Measurements from ENCODE around the gene LARGE1.

LARGE1 gene

DNA sequence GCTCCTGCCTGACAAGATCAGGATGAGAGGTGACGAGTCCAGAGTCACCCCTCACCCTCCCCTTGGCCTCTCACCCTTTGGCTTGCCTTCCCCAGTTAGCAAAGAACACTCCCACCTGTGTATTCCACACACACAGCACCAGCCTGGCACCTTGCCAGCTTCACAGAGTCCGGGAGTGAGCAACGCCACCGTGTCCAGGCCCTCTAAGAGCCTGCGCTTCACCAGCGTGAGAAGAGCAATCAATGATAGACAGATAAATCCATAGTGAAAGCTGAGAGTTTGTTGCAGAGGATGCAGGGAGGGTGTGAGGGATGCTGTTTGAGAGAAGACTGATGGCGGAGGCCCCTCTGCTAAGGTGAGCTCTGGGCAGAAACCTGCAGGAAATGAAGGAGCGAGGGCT lies 404.5 kb downstream of the LARGE1 start:
- no peak for DNase-seq

DNA sequence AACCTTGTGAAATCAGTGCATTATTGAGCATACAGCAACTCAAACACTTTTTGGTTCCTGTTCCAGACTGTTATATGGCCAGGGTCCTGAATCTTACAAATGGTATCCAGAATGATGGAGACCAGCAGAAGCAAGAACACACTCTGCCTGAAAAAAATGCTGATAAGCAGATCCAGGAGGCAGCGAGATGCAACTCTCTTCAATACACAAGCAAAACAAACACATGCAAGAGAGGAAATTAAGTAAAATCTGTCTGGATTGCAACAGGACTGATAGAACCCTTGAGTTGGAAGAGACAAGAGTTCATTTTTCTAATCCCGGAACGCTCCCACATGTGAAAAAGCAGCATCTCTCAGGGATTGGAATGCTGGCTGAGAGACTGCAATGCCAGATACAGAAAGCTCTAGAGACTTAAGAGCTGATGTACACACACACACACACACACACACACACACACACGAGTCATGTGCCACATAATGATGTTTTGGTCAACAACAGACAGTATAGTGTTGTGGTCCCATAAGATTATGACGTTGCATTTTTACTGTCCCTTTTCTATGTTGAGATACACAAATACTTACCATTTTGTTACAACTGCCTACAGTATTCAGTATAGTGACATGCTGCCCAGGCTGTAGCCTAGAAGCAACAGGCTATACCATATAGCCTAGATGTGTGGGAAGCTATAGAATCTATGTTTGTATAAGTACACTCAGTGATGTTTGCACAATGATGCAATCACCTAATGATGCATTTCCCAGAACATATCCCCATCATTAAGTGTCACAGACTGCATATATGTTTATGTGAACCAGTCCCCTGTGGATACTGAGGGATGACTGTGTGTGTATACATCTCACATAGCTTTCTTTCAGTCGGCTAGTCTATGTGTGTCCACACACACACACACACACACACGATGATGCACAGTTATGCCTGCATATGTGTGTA lies 406.6 kb downstream of the LARGE1 start:
- no peak for DNase-seq

DNA sequence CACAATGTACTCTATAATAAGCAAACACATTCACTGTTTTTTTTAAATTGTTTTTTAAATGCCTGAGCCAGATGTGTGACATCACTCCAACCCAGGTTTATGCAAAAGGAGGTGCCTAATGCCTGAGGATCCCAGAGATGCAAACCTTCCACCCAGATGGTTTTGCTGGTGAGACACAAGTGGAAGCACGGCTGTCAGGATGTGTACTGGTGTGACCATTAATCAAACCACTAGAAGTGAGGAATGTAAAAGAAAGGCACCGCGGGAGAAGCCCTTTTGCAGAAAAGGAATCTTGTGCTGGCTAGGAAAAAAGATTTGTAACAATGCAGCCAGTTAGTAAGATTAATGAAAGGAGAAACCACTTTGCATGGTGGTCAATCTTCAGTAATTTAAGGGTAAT lies 407.4 kb downstream of the LARGE1 start:
- no peak for DNase-seq

DNA sequence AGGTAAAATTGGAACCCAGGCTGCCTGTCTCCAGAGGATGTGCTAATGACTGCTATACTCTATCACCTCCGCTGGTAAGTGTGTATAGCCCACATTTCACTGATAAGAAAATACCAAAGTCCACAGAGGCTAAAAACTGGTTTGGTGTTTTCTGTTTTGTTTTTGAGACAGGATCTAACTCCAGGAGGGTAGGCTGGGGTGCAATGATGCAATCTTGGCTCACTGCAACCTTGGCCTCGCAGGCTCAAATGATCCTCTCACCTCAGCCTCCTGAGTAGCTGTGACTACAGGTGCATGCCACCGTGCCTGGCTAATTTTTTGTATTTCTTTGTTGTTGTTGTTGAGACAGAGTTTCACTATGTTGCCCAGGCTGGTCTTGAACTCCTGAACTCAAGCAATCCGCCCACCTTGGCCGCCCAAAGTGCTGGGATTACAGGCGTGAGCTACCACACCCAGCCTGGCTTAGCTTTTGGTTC lies 409.8 kb downstream of the LARGE1 start:
- no peak for DNase-seq

DNA sequence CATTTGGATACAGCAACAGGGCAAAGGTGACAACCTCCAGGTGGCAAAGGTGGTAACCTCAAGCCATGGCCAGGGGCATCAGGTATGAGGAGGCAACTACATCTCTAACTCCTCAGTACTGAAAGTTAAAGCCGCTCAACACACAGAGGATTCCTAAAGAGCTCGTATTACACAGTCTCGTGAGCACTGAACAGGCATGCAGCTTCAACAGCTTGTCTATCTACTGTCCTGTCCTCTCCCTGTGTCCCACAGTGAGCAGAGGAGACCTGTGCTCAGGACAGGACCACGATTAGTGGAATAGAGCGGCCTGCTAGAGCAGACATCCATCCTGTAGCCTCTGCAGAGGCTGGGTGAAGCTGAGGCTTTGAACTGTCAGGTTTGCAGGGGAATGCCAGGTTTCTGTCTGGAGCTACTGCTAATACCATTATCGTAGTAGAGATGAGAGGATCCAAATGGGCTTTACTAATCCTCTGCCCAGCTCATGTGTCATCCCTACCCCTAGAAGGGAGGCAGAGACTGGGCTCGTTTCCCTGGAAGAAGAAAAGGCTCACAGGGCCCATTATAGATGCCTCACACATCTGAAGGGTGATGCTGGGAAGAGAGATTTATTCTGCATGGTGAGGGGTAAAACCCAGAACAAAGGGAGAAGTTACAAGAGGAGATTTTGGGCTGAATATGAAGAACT lies 415.2 kb downstream of the LARGE1 start:
- no peak for DNase-seq

DNA sequence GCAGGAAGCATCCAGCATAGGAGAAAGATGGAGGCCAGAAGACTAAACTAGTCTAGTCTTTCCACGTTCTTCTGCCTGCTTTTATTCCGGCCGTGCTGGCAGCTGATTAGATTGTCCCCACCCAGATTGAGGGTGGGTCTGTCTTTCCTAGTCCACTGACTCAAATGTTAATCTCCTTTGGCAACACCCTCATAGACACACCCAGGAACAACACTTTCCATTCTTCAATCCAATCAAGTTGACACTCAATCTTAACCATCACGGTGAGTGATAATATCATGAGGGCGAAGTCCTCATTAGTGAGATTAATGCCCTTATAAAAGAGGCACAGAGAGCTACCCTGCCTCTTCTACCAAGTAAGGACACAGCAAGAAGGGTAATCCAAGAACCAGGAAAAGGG lies 424.2 kb downstream of the LARGE1 start:
- DNase-seq, result no peak

DNA sequence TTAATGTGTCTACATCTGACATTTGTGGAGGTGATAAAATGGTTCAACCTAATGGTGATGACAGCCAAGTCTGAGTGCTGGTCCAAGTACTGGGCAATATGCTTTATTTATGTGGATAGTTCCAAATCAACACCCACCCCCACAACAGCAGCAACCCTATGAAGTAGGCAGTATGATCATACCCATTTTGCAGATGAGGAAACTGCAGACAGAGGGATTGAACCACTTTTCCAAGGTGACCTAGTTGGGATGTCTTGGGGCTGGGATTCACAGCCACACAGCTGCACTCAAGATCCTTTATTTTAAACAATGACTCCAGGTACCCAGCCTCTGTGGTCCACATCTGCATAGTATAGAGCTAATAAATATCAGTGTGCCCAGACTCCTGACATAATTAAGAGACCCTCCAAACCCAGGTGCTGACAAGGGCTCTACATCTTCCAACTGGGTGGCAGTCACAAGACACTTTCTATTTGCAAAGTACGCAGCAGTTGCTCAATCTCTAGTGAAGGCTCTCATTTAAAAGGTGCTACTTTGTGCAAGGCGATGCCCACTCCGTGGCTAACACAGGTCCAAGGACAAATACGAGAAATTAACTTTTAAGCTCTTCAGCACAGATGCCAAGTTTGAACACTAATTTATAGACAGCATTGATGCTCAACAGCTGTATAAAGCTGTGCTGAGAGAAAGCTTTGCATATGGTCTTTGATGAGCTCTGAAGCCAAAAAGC lies 426.6 kb downstream of the LARGE1 start:
- no peak for DNase-seq

DNA sequence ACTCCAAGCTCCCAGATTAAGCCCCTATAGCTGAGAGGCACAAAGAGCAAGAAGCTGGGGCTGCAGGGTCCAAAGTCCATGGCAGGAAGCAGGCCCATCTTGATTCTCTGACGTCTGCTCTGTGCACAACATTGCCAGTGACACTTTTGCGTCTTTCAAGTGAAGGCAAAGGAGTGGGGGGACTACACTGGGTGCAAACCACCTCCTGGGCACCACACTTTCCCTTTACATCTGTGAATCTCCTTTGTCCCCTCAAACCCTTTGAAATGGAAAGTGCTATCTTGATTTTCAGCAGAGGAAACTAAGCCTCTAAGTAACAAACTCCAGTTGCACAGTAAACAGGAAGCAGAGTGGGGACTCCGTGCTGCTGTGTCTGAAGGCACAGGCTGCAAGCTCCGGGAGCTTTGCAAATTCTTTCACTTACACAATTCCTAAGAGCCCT lies 428.0 kb downstream of the LARGE1 start:
- peak; percentile 19 for DNase-seq

DNA sequence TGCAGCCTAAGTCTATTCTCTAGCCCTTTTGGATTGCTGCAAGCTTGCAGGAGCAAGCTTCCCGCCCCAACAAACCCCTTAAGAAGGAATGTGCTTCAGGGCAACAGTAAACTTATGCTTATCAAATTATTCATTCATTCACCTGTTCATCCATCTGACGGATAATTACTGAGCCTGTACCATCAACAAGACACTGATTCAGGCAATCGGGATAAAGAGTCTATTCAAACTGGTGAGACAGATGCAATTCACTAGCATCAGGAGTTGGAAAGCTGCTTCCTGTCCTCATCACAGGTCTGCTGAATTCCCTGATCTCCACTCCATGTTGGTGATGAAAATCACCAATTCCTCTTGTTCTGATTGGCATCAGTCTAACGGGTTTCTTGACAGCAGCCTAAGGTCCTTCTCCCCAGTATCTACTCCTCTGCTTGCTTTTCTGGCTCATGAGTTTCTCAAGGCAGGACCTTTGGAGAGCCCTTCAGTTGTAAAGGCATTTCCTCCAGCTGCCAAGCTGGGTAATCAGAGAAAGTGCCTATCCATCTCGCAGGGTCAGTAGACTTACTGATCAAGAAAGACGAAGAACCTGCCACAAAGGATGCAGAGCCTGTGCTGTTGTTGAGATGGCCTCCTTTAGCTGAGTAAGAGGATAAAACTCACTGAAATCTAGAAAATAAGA lies 433.1 kb downstream of the LARGE1 start:
- no peak for DNase-seq

DNA sequence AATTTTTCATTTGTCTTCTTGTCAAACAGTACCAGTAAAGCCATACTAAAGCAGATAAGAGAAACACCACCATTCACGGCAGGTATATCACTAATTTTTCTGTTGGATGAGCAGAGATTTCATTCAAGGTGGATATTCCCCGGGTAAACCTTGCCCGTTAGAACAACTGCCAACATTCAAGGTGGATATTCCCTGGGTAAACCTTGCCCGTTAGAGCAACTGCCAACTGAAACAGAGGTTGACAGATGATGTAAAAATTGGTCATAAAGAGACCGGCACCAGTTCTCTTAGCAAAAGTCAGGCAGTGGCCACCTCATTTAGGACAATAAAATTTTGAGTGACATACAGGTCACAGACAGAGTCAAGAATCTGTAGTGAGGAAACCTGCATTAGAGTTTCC lies 438.7 kb downstream of the LARGE1 start:
- no peak for DNase-seq

DNA sequence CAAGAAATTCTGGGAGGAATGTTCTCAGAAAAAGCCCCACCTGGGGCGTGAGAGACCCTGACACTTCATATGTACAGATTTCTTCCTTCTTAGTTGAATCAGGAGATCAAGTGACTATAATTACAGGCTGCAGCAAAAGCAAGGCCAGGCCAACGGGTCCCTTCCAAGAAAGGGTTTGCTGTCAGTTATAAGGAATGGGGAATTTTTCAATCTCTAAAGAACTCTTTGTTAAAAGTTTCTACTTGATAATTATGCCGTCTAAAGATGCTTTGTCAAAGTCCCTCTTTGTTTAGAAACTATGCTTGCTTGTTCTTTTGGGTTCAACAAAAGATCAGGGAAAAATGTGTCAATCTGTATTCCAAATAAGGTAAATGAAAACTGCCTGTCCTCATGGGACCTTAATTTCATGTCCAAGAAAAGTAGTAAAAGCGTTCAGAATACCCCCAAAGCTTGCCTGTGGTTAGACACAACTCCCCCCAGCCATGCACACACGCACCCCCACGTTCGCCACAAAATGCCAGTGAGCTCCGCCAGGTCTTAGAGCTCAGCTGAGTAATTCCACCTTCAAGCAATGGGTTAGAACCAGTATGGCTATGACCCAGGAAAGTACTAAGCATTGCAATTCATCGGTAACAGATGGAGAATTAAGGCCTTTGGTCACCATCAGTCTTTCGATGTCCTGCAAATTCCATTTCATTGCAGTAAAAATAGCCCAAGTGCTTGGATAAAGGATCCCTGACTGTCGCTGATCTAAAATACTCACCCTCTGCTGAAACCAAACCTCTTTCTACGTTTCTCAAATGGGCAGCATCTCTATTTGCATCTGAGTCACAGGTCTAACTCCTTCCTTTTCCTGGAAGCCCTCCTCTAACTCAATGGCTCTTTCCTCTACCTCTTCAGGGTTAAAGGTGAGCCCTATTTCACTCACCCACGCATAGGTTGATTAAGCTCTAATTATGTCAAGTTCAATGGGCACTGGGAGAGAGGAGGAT lies 442.9 kb downstream of the LARGE1 start:
- DNase-seq, result no peak

DNA sequence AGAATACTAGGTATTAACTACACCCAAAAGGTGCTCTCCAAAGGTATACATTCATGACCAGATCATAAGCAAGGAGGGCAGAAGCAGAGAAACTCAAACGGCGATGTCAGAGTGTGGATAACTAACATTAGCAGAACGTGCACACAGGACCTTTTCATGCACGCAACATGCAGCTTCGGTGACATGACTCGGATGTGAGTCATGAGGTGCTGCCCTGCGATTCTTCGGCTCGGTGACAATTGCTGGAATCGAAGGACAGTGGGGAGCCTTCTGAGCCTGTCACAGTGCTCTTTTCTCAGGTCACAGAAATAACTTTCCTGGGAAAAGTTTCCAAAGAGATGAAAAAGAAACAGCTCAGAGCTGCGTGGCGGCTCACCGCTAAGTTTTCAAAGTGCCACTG lies 443.6 kb downstream of the LARGE1 start:
- no peak for DNase-seq

DNA sequence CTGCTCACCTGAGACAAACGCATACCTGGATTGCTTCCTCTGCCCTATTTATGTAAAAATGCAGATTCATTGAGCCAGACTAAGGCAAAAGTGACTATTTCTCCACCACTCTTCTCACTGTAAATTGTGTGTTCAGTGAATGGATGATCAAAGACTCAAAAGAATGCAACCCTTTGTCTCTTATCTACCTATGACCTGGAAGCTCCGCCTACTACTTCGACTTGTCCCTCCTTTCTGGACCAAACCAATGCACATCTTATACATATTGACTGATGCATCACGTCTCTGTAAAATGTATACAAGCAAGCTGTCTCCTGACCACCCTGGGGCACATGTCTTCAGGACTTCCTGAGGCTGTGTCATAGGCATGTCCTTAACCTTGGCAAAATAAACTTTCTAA lies 444.1 kb downstream of the LARGE1 start:
- no peak for DNase-seq

DNA sequence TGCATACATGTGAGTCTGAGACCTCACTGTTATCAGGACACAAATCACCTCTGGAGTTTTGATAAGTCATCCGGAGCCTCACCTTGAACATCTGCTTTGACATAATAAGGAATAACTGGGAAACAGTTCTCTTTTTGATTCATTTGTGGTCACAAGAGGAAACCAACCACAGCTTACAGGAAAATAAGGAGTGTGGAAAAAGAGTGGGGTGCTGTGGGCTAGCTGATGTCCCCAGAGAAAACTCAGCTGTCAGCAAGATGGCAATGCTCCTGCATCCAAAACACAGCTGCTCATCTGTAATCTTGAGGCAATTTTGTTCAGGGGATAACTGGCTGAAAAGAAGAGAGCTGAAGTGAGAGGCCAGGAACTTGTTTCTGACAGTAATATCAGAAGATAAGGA lies 445.7 kb downstream of the LARGE1 start:
- DNase-seq, result no peak

DNA sequence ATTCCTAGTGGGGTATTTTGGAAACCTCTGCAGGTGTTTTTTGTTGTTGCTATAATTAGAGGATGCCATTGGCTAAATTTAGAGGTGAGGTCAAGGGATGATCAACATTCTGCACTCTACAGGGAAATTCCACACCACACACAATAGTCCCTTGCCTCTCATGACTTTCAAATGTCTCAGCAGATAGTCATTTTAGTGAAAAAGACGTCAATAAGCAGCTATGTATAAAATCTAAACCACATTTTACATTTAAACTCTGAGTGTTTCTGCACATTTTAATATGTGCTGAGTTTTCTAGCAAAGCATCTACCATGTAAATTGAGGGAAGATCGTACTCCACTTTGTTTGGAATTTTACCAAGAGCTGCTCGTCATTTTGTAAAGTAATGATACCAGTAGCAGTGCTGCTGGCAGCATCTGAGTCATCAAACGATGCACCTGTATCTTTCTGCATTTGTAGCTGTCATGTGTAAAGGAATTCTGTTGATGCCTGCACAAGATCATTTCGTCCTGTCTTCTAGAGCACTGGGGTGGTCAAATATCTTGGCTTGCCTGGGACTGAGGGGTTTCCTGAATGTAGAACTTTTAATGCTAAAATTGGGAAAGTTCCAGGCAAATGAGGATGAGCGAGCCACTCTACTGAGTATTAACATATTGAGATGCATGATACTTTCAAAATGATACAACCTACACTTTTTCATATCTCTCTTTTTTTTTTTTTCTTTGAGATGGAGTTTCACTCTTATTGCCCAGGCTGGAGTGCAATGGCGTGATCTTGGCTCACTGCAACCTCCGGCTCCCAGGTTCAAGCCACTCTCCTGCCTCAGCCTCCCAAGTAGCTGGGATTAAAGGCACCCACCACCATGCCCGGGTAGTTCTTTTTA lies 447.6 kb downstream of the LARGE1 start:
- no peak for DNase-seq

DNA sequence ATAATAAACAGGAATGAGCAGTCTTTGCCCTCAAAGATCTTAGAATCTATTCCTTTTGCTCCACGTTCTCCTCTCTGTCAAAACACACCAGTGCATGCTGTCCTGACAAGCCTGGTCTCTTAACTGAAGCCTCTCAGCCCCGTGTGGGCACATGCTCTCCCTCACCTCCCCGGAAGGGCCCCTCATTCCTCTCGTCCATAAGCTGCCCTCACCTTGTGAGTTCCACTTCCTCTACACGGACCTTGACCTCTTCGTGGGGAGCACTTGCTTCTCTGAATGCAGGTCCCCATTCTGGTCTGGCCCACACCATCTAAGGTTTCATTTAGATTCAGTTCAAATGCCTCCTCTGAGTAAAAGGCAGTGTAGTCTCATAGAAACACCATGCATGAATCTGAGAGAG lies 449.8 kb downstream of the LARGE1 start:
- no peak for DNase-seq

DNA sequence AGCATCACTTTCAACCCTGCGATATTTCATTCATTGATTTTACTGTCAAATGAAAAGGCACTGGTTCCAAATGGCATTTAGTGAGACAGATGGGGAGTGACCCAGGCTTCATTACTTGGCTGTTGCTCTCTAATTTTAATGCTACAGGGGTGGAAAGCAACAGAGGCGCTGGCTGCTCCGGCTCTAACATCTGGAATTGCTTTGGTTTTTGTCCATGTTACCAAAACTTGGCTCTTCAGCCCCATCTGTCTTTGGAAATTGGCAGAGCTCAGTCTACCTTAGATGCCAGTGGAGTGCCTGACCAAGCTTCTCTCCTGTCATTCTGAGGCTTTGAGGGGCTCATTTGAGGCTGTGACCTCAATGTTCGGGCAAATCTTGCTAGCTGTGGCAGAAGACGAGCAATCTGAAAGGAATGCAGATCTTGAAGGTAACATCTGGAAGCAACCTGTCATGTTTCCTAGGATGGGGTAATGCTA lies 452.6 kb downstream of the LARGE1 start:
- DNase-seq, result no peak

DNA sequence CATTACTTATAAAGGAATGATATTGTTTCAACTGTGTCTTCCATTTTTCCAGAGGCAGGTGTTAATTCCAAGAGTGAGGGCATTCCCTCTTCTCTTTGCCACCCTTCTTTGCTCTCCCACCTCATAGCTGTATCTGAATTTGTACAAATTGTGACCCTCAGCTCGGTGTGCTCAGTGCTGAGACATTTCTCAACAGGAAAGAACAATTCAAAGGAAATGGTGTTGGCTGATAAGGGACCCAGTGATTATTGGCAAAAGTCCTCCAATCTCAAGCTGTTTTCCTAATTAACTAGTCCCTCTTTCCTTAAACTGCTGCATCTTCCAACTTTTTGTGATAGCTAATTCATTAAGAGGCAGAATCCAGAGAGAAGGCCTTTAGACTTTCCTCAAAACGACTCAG lies 453.2 kb downstream of the LARGE1 start:
- DNase-seq, result no peak

DNA sequence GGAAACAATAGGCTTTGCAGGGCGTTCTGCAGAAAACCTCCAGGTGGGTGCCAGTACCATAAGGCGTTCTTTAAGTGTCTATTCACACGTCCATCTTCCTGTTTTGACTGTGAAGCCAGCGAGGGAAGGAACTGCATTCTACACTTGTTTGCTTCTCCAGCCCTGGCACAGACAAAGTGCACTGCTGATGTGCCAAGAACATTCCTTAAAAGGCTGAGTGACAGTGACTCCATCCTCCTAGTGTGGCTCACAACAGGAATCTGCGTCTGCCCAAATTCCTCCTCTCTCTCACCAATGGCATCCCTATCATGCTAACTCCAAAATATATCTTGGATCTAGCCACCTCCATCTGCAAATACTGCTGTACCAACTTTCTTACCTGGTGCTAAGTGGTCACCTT lies 454.7 kb downstream of the LARGE1 start:
- no peak for DNase-seq

DNA sequence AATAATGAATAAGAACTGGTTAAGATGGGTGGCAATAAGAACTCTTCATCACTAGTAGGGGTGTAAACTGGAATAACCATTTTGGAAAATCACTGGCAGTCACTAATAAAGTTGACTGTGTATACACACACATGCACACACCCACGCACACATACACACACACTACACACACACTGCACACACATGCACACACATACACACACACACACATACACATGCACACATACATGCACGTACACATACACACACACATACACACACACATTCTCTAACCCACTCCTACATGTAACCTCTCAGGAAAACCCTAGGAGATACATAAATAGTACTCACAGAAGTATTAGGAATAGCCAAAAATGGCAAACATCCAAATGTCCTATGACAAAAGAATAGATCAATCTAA lies 455.6 kb downstream of the LARGE1 start:
- no peak for DNase-seq

Data from activated gamma-delta T cell treated with Interleukin-2 at 50 U/mL for 16 hours (primary cell).